ENCODE measurements around the gene TTC24. TPM values are rescaled to one million over a fixed set of nuclear protein-coding genes. Genes with fewer than 3 reads are reported as not detected.

Gene TTC24
- total and polyA plus RNA-seq, 10 of the 15 experiments (the other 5 are each of a cell fraction or from before 2014, with no cell fraction given) = 0.05 to 6.4 (median 2.9) TPM; not detected in 1

GRCh38 chr1:156623946-156624813 is 44.7 kb downstream of the TTC24 start:
- ChIA-PET CTCF (interaction anchor here (0.5 to 9.2 kb wide), 24 partner anchors 8 to 806 kb away, joined by 3 to 208 read pairs (median 4); partner anchors contain the start of genes CRABP2, ISG20L2, METTL25B and NAXE), POLR2A (no interaction called here), SMC1A (ENCODE audit: uncharacterized antibody, unreplicated experiment) (interaction anchor here (0.8 to 1.0 kb wide), 5 partner anchors 31 to 102 kb away, joined by 3 to 5 read pairs (median 3); no protein-coding TSS in a partner anchor), RAD21 (ENCODE audit: unreplicated experiment) (interaction anchor here (0.7 to 2.1 kb wide), 6 partner anchors 32 to 178 kb away, joined by 3 to 9 read pairs (median 4); partner anchors contain the start of gene CRABP2)
- no peak overlapping the region for H3K27ac ChIP-seq (ENCODE audit: control insufficient read depth, insufficient read depth)
- H3K79me2 ChIP-seq (ENCODE audit: control insufficient read depth, insufficient read depth, low read length) = no peaks in the 10 kb centered on the region
- no peak for FAIRE-seq
- no peaks in the 10 kb centered on the region for H3K36me3 ChIP-seq (ENCODE audit: control insufficient read depth in 2 of 2, insufficient read depth in 2 of 2, low read length in 1 of 2)
- in situ Hi-C loops (cut with MboI) (no loop called here), intact Hi-C loops (cut with micrococcal nuclease; ENCODE audit: unreplicated experiment) (loop anchor here (10.0 kb wide), 1 partner anchor 101 kb away; the partner anchor contains the start of genes ISG20L2 and METTL25B)
- peak; percentile 64 for ATAC-seq
- H3K4me2 ChIP-seq (ENCODE audit: control insufficient read depth, insufficient read depth) = peak overlapping the region; percentile 64
- no peaks in the 10 kb centered on the region for H3K9me3 ChIP-seq (replicated peaks; ENCODE audit: control insufficient read depth, insufficient read depth, low read length)
- BruUV-seq (replicated peaks) = no TSS peak
- WGBS (ENCODE audit: insufficient coverage, insufficient replicate concordance, low lambda C conversion rate, missing lambda C conversion rate) = 6% methylated on average over 62 of the region's 87 CpGs
- no peak overlapping the region; the same call in 1 of the 2 replicates for H3K4me3 ChIP-seq
- H4K20me1 ChIP-seq (ENCODE audit: control insufficient read depth, insufficient read depth) = no peaks in the 10 kb centered on the region
- H2AFZ ChIP-seq (ENCODE audit: control insufficient read depth, low read depth, low read length) = peak overlapping the region; percentile 27; the same call in 1 of the 2 replicates
- TF ChIP-seq CTCF (IDR thresholded peaks at IDR 0.05 in 2 of 3, conservative IDR thresholded peaks at IDR 0.05 in 1 of 3; ENCODE audit: control insufficient read depth in 2 of 3, extremely low read depth in 1 of 3, insufficient read depth in 1 of 3, low read depth in 3 of 3, low read length in 3 of 3) (peak; percentile 31 to 44 (median 42)), DPF2 (IDR thresholded peaks at IDR 0.05) (no peak), EZH2 (IDR thresholded peaks at IDR 0.05; ENCODE audit: borderline replicate concordance, control insufficient read depth, low read depth, low read length) (0 out of 2 replicates have a peak, but pooled peaks have one; percentile 53)
- H3K27me3 ChIP-seq (replicated peaks in 1 of 2; ENCODE audit: control insufficient read depth in 2 of 2, insufficient read depth in 2 of 2, low read length in 1 of 2) = peaks cover 13 to 22% of the 10 kb centered on the region in 2 experiments
- H3K4me1 ChIP-seq (ENCODE audit: control insufficient read depth, insufficient read depth, low read length) = no peaks in the 10 kb centered on the region; the same call in 1 of the 2 replicates
- DNase-seq (ENCODE audit: low read depth, low spot score) = no peak
- no peak overlapping the region for H3K9ac ChIP-seq (ENCODE audit: control insufficient read depth, insufficient read depth, low read length)

Data from GM12878 (cell line).